Effector memory CD8-positive, alpha-beta T cell (primary cell): ENCODE measurements around the gene HOXC13.
A peak's percentile ranks its signal among the peaks of the same experiment; 100 is the strongest.

Experiments
- ATAC-seq: fragments of 150-1000 bp; cut with Tn5 transposase; replicated peaks from 2 replicates; pipeline ENCODE4 v1.10.0; 2021; ENCODE audit warnings: mild to moderate bottlenecking, moderate library complexity
- DNase-seq, 3 experiments: peaks; one replicate each; pipeline ENCODE4 v3.0.0; 2021
- H3K27ac Mint-ChIP-seq, 2 donors: one replicate each; pipeline ENCODE4 v1.8.0; 2022; ENCODE audit warnings: mild to moderate bottlenecking in 2 of 2, mixed read lengths in 2 of 2, moderate library complexity in 2 of 2
- H3K27me3 Mint-ChIP-seq, 2 donors: one replicate each; pipeline ENCODE4 v1.8.0; 2022; ENCODE audit warnings: mixed read lengths in 2 of 2
- H3K36me3 Mint-ChIP-seq: one replicate; pipeline ENCODE4 v1.8.0; 2022; ENCODE audit warnings: mild to moderate bottlenecking, moderate library complexity, mixed read lengths; ENCODE audit not compliant: insufficient read depth
- H3K4me1 Mint-ChIP-seq, 2 donors: one replicate each; pipeline ENCODE4 v1.8.0; 2022; ENCODE audit warnings: low read depth in 2 of 2, mixed read lengths in 2 of 2
- H3K4me3 Mint-ChIP-seq, 2 donors: one replicate each; pipeline ENCODE4 v1.8.0; 2022; ENCODE audit warnings: mild to moderate bottlenecking in 2 of 2, mixed read lengths in 2 of 2, moderate library complexity in 2 of 2
- H3K9me3 Mint-ChIP-seq, 2 donors: one replicate each; pipeline ENCODE4 v1.8.0; 2022; ENCODE audit warnings: mixed read lengths in 2 of 2

The HOXC13 gene

GRCh38 chr12:53944209-53944608 is 5.6 kb downstream of the HOXC13 start:
- no peak overlapping the region for H3K27ac Mint-ChIP-seq
- H3K4me1 Mint-ChIP-seq = peaks cover 7% of the 10 kb centered on the region in 2 donors
- H3K4me3 Mint-ChIP-seq = no peak overlapping the region
- peaks cover 96 to 98% of the 10 kb centered on the region in 2 donors for H3K27me3 Mint-ChIP-seq
- peaks cover 6% of the 10 kb centered on the region for H3K36me3 Mint-ChIP-seq
- H3K9me3 Mint-ChIP-seq = no peaks in the 10 kb centered on the region
- no peak for DNase-seq
- no peak for ATAC-seq

DNA sequence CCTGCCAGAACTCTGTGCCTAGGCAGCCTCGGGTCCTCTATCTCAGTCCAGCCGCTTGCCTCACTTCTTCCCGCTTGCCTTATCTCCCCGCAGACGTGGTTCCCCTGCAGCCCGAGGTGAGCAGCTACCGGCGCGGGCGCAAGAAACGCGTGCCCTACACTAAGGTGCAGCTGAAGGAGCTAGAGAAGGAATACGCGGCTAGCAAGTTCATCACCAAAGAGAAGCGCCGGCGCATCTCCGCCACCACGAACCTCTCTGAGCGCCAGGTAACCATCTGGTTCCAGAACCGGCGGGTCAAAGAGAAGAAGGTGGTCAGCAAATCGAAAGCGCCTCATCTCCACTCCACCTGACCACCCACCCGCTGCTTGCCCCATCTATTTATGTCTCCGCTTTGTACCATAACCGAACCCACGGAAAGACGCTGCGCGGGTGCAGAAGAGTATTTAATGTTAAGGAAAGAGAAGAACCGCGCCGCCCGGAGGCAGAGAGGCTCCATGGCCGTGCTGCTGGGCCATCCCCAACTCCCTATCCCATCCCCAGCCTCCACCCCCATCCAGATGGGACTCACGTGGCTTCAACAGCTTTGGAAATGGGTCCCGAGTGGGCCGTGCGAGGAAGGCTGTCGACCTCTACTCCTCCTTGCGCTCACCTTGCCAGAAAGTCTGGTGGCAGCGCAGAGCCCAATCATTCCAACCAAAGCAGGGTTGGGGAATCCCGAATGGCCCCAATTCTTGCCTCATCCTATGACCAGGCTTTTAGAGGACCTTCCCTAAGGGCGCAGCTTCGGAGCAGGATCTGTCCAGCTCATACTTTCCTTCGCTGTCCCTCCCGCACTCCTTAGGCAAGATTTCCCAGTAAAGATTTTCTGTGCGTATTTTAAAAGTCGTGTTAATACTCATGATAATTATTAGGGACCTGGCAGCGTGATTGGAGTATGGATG is 6.5 kb downstream of the HOXC13 start:
- Mint-ChIP-seq H3K4me3 (peak overlapping the region in 1 of 2 donors; percentile 10), H3K27ac (peak overlapping the region in 1 of 2 donors; percentile 26), H3K4me1 (peaks cover 7% of the 10 kb centered on the region in 2 donors), H3K9me3 (no peaks in the 10 kb centered on the region), H3K27me3 (peaks cover 98 to 99% of the 10 kb centered on the region in 2 donors), H3K36me3 (peaks cover 4% of the 10 kb centered on the region)
- no peak for DNase-seq
- no peak for ATAC-seq

DNA sequence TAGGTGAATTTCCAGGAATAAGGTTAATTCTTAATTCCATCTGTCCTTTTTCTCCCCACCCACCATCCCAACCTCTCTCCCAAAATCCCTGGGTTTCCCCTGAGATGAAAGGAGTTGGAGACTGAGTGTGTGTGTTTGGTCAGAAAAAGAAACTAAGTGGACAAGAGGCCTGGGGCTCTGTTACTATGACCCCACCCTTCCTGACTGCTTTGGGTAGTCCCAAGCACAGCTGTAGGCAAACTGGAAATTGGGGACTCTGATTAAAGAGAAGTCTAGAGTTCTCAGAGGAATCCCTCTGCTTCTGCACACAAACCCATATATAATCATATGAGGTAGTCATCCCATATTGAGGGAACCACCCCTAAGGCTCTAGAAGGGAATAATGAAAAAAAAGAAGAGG is 9.1 kb downstream of the HOXC13 start:
- no peaks in the 10 kb centered on the region for H3K9me3 Mint-ChIP-seq
- no peak overlapping the region for H3K27ac Mint-ChIP-seq
- peaks cover 98 to 99% of the 10 kb centered on the region in 2 donors for H3K27me3 Mint-ChIP-seq
- ATAC-seq (no peak), DNase-seq (no peak)
- H3K4me1 Mint-ChIP-seq = peaks cover 7 to 19% of the 10 kb centered on the region in 2 donors
- peaks cover 22% of the 10 kb centered on the region for H3K36me3 Mint-ChIP-seq
- H3K4me3 Mint-ChIP-seq = no peak overlapping the region

DNA sequence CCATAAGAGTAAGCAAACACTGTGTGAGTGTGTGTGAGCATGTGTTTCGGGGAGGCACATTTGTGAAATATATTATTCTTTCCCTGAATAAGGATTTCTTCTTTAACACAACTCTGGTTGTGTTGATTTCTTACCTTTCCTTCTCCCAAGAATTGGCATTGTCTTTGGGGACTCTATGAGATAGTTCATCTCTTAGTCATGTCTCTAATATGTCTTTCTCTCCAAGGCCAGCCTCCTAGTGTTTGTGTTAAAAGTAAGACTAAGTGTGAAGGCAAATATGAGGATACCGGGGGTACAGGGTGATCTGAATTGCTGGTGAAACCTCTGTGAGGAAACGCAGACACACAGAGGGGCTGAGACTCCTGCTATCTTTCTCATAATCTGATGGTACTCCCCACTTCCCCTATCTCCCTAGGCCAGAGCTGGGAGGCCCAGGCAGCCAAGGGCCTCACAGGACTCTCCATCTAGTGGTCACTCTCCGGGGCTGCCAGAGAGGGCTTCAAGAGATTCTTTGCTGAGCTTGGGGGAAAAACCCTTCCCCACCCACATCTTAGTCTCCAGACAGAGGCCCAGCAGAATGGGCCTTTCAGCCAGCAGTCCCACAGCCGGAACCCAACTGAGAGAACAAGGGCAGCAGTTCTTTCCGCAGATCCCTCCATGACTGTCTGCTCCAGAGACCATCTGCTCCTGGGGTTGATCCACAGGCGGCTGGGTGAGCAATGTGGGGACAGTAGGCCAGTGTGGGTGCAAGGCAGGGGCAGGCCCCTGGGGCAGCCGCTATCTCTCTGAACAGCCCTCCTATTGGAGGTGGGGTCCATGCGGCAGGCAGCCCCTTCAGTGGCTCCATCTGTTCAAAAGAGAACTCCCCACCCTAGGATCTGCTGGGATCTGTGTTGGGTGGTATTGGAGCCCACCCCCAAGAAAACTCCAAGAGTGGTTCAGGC is 10.3 kb downstream of the HOXC13 start:
- Mint-ChIP-seq H3K4me1 (peaks cover 14 to 25% of the 10 kb centered on the region in 2 donors), H3K4me3 (no peak overlapping the region), H3K9me3 (no peaks in the 10 kb centered on the region), H3K36me3 (peaks cover 34% of the 10 kb centered on the region), H3K27ac (no peak overlapping the region), H3K27me3 (peaks cover 97 to 98% of the 10 kb centered on the region in 2 donors)
- DNase-seq (no peak), ATAC-seq (no peak)

- no peak overlapping the region for H3K4me3 Mint-ChIP-seq
- no peaks in the 10 kb centered on the region for H3K9me3 Mint-ChIP-seq
- ATAC-seq = no peak
- no peak for DNase-seq
- peaks cover 97% of the 10 kb centered on the region in 2 donors for H3K27me3 Mint-ChIP-seq
- peaks cover 38% of the 10 kb centered on the region for H3K36me3 Mint-ChIP-seq
- H3K4me1 Mint-ChIP-seq = peaks cover 13 to 27% of the 10 kb centered on the region in 2 donors
- peak overlapping the region in 1 of 2 donors; percentile 26 for H3K27ac Mint-ChIP-seq
Observed at GRCh38 chr12:53949631-53950436, 11.2 kb downstream of the HOXC13 start.

DNA sequence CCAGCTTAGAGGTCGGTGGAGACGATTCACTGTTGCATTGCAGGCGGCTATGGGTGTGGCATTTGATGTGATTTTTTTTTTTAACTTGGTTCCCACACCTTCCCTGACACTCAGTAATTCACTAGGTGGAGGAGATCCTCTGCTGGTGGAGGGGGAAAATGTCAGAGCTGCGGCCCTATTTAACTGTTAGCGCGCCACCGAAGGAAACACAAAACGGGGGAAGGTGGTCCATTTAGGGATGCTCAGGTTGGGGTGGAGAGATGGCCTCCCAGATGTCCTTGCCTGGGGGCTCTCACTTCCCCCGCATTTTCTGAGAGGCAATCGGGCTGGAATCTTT is 11.8 kb downstream of the HOXC13 start:
- H3K36me3 Mint-ChIP-seq = peaks cover 38% of the 10 kb centered on the region
- no peak for ATAC-seq
- H3K4me3 Mint-ChIP-seq = peak overlapping the region in 1 of 2 donors; percentile 14
- H3K27me3 Mint-ChIP-seq = peaks cover 92 to 93% of the 10 kb centered on the region in 2 donors
- no peaks in the 10 kb centered on the region for H3K9me3 Mint-ChIP-seq
- H3K4me1 Mint-ChIP-seq = peaks cover 8 to 24% of the 10 kb centered on the region in 2 donors
- H3K27ac Mint-ChIP-seq = peak overlapping the region in 1 of 2 donors; percentile 26
- DNase-seq = no peak

DNA sequence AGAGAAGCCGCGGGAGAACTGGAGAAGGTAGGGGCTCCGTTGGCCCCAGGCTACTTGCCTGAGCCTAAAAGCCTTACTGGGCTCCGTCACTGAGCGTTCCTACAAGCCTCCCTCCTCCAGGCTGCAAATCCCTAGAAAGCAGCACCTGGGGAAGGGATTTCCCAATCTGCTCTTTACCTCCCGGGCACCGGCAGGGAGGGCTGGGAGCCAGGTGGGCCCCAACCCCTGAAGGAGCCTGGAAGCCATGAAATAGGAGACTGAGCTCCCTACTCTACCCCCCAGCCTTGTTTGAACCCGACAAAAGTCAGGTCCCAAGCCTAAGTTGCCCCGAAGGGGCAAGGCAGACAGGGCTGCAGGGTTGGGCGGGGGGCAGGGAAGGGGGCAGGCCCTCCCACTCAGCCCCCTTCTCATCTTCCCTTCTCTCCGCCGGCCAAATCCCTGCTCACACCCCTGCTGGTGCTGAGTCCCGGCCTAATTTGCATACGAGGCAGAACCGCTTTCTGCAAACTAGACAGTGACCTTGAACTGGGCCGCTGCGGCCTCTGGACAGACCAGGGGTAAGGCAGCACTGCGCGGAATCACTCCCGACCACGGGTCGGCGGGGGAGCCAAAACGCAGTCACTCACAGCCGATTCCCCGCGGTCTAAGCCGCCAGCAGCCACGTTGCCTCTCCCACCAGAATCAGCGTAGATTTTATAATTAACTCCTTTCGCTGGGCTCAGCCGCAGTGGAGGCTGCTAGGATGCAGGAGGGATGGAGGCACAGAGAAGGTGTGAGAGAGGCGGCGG is 12.4 kb downstream of the HOXC13 start:
- Mint-ChIP-seq H3K27ac (peak overlapping the region in 1 of 2 donors; percentile 26), H3K36me3 (peaks cover 39% of the 10 kb centered on the region), H3K4me3 (peak overlapping the region; percentile 31 to 34), H3K4me1 (peaks cover 11 to 29% of the 10 kb centered on the region in 2 donors), H3K27me3 (peaks cover 92 to 93% of the 10 kb centered on the region in 2 donors), H3K9me3 (no peaks in the 10 kb centered on the region)
- no peak for DNase-seq
- no peak for ATAC-seq

GRCh38 chr12:53951577-53952334 is 13.1 kb downstream of the HOXC13 start:
- peaks cover 40% of the 10 kb centered on the region for H3K36me3 Mint-ChIP-seq
- peak overlapping the region; percentile 31 to 34 for H3K4me3 Mint-ChIP-seq
- peak overlapping the region in 1 of 2 donors; percentile 69 for H3K27ac Mint-ChIP-seq
- ATAC-seq = no peak
- H3K4me1 Mint-ChIP-seq = peaks cover 18 to 37% of the 10 kb centered on the region in 2 donors
- H3K27me3 Mint-ChIP-seq = peaks cover 92 to 93% of the 10 kb centered on the region in 2 donors
- DNase-seq = no peak
- H3K9me3 Mint-ChIP-seq = no peaks in the 10 kb centered on the region

- ATAC-seq (no peak), DNase-seq (no peak)
- H3K36me3 Mint-ChIP-seq = peaks cover 40% of the 10 kb centered on the region
- peaks cover 21 to 42% of the 10 kb centered on the region in 2 donors for H3K4me1 Mint-ChIP-seq
- H3K27me3 Mint-ChIP-seq = peaks cover 92 to 94% of the 10 kb centered on the region in 2 donors
- peak overlapping the region in 1 of 2 donors; percentile 34 for H3K4me3 Mint-ChIP-seq
- H3K27ac Mint-ChIP-seq = peak overlapping the region in 1 of 2 donors; percentile 69
- H3K9me3 Mint-ChIP-seq = no peaks in the 10 kb centered on the region
Observed at GRCh38 chr12:53952335-53952694, 13.7 kb downstream of the HOXC13 start.

GRCh38 chr12:53952871-53953734 is 14.5 kb downstream of the HOXC13 start:
- Mint-ChIP-seq H3K27ac (peak overlapping the region; percentile 63 to 69), H3K27me3 (peaks cover 92 to 95% of the 10 kb centered on the region in 2 donors), H3K4me3 (no peak overlapping the region), H3K9me3 (no peaks in the 10 kb centered on the region), H3K36me3 (peaks cover 40% of the 10 kb centered on the region), H3K4me1 (peaks cover 23 to 43% of the 10 kb centered on the region in 2 donors)
- no peak for ATAC-seq
- no peak for DNase-seq
